ENCODE data around the gene EDARADD. TPM values are rescaled to one million over a fixed set of nuclear protein-coding genes. Genes with fewer than 3 reads are reported as not detected.

Gene EDARADD
- total and polyA plus RNA-seq, 9 donors, result 0.29 to 2.9 (median 0.51) TPM

- DNase-seq, result no peak
- Histone ChIP-seq H3K36me3 (no peaks in the 10 kb centered on the region), H3K4me1 (ENCODE audit: insufficient read depth) (peaks cover 2% of the 10 kb centered on the region), H3K27me3 (no peaks in the 10 kb centered on the region), H3K27ac (no peak overlapping the region), H3K4me3 (no peak overlapping the region), H3K9me3 (no peaks in the 10 kb centered on the region)
- TF ChIP-seq, protein P1, sequence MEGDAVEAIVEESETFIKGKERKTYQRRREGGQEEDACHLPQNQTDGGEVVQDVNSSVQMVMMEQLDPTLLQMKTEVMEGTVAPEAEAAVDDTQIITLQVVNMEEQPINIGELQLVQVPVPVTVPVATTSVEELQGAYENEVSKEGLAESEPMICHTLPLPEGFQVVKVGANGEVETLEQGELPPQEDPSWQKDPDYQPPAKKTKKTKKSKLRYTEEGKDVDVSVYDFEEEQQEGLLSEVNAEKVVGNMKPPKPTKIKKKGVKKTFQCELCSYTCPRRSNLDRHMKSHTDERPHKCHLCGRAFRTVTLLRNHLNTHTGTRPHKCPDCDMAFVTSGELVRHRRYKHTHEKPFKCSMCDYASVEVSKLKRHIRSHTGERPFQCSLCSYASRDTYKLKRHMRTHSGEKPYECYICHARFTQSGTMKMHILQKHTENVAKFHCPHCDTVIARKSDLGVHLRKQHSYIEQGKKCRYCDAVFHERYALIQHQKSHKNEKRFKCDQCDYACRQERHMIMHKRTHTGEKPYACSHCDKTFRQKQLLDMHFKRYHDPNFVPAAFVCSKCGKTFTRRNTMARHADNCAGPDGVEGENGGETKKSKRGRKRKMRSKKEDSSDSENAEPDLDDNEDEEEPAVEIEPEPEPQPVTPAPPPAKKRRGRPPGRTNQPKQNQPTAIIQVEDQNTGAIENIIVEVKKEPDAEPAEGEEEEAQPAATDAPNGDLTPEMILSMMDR (IDR thresholded peaks at IDR 0.05), result no peak
- no peak for TF ChIP-seq EP300 (IDR thresholded peaks at IDR 0.05)
- TF ChIP-seq POLR2A (IDR thresholded peaks at IDR 0.05), result no peak
- WGBS, 3 donors, result 60 to 69% (median 65%) methylated on average over 17 of the region's 17 CpGs
- intact Hi-C loops (cut with DNase I), result no loop called here
These were observed 79.0 kb downstream of the EDARADD start for GRCh38 chr1:236472850-236473788.

- DNase-seq, result no peak
- Histone ChIP-seq H3K27me3 (no peaks in the 10 kb centered on the region), H3K27ac (no peak overlapping the region), H3K36me3 (no peaks in the 10 kb centered on the region), H3K4me1 (ENCODE audit: insufficient read depth) (peaks cover 2% of the 10 kb centered on the region), H3K4me3 (no peak overlapping the region), H3K9me3 (no peaks in the 10 kb centered on the region)
- TF ChIP-seq, protein P1 (IDR thresholded peaks at IDR 0.05), result no peak
- TF ChIP-seq POLR2A (IDR thresholded peaks at IDR 0.05) (no peak), EP300 (IDR thresholded peaks at IDR 0.05) (no peak)
- WGBS, 3 donors, result 91 to 94% (median 94%) methylated on average over 5 of the region's 5 CpGs
- intact Hi-C loops (cut with DNase I), result loop anchor here in 1 of 4 donors (5.0 kb wide), 1 partner anchor 374 kb away; no protein-coding TSS in a partner anchor
These were observed 81.9 kb downstream of the EDARADD start for GRCh38 chr1:236476019-236476418.

- Histone ChIP-seq H3K4me1 (ENCODE audit: insufficient read depth) (no peaks in the 10 kb centered on the region), H3K9me3 (no peaks in the 10 kb centered on the region), H3K27ac (no peak overlapping the region), H3K36me3 (no peaks in the 10 kb centered on the region), H3K27me3 (no peaks in the 10 kb centered on the region), H3K4me3 (no peak overlapping the region)
- DNase-seq, result no peak
- TF ChIP-seq EP300 (IDR thresholded peaks at IDR 0.05) (no peak), POLR2A (IDR thresholded peaks at IDR 0.05) (no peak)
- TF ChIP-seq, protein P1 (IDR thresholded peaks at IDR 0.05), result no peak
- 64 to 69% (median 69%) methylated on average over 5 of the region's 5 CpGs for WGBS, 3 donors
- intact Hi-C loops (cut with DNase I), result loop anchor here in 1 of 4 donors (10.0 kb wide), 1 partner anchor 366 kb away; no protein-coding TSS in a partner anchor
These were observed 86.8 kb downstream of the EDARADD start for GRCh38 chr1:236480758-236481436.

DNA sequence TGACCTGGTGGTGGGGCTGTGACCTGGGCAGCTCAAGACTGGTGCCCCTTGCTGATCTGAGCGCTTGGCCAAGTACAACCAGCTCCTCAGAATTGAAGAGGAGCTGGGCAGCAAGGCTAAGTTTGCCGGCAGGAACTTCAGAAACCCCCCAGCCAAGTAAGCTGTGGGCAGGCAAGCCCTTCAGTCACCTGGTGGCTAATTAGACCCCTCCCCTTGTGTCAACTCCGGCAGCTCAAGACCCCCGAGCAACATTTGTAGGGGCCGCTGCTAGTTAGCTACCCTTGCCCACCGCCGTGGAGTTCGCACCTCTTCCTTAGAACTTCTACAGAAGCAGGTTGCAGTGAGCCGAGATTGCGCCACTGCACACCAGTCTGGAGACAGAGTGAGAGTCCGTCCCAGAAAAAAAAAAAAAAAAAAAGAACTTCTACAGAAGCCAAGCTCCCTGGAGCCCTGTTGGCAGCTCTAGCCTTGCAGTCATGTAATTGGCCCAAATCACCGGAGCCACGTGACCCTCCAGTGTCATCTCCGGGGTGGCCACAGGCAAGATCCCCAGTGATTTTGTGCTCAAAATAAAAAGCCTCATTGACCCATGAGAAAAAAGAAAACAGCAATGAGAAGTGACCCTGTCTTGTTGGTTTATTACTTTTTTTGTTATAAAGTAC is 90.4 kb downstream of the EDARADD start:
- H3K36me3 ChIP-seq, result no peaks in the 10 kb centered on the region
- TF ChIP-seq EP300 (IDR thresholded peaks at IDR 0.05) (no peak), POLR2A (IDR thresholded peaks at IDR 0.05) (no peak)
- TF ChIP-seq, protein P1 (IDR thresholded peaks at IDR 0.05), result no peak
- no peaks in the 10 kb centered on the region for H3K27me3 ChIP-seq
- DNase-seq, result no peak
- H3K4me3 ChIP-seq, result no peak overlapping the region
- H3K4me1 ChIP-seq (ENCODE audit: insufficient read depth), result no peaks in the 10 kb centered on the region
- intact Hi-C loops (cut with DNase I), result loop anchor here in 1 of 4 donors (10.0 kb wide), 1 partner anchor 370 kb away; no protein-coding TSS in a partner anchor
- WGBS, 3 donors, result 88 to 91% (median 88%) methylated on average over 14 of the region's 14 CpGs
- H3K9me3 ChIP-seq, result no peaks in the 10 kb centered on the region
- no peak overlapping the region for H3K27ac ChIP-seq

Measured in ovary (tissue), 9 donors.